ENCODE results near the gene PITPNC1. TPM values are rescaled to one million over a fixed set of nuclear protein-coding genes. Genes with fewer than 3 reads are reported as not detected.

PITPNC1 gene
- total RNA-seq, 1 donor from 2014 or later = 39.7 TPM

DNA sequence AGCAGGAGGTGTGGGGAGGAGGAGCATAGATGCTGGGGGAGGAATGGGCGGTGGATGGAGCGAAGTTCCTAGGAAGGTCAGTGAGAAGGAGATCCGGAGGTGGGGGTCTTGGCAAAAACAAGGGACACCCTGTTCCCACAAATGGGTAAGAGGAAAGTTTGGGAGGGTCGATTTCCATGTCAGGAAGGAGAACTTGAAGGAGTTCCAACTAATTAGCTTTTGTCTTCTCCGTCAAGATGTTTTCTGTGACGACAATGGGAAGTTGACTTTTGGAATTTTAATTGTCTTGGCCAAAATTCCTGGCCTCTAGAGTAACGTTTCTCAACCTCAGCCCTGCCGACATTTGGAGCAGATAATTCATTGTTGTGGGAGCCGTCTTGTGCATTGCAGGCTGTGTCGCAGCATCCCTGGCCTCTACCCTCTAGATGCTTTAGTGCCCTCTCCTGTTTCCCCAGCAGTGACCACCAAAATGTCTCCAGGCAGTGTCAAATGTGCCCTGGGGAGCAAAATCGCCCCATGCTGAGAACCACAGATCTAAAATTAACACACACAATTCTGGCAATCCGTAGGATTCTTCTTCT, 97.1 kb downstream of the PITPNC1 start:
- Mint-ChIP-seq H3K36me3 (ENCODE audit: low read depth, unreplicated experiment) (no peaks in the 10 kb centered on the region), H3K27me3 (ENCODE audit: unreplicated experiment) (peaks cover 5% of the 10 kb centered on the region), H3K9me3 (ENCODE audit: unreplicated experiment) (no peaks in the 10 kb centered on the region), H3K27ac (ENCODE audit: unreplicated experiment) (peak overlapping the region; percentile 81), H3K4me3 (ENCODE audit: unreplicated experiment) (no peak overlapping the region), H3K4me1 (ENCODE audit: unreplicated experiment) (peaks cover 43% of the 10 kb centered on the region)
- TF ChIP-seq, protein P1, sequence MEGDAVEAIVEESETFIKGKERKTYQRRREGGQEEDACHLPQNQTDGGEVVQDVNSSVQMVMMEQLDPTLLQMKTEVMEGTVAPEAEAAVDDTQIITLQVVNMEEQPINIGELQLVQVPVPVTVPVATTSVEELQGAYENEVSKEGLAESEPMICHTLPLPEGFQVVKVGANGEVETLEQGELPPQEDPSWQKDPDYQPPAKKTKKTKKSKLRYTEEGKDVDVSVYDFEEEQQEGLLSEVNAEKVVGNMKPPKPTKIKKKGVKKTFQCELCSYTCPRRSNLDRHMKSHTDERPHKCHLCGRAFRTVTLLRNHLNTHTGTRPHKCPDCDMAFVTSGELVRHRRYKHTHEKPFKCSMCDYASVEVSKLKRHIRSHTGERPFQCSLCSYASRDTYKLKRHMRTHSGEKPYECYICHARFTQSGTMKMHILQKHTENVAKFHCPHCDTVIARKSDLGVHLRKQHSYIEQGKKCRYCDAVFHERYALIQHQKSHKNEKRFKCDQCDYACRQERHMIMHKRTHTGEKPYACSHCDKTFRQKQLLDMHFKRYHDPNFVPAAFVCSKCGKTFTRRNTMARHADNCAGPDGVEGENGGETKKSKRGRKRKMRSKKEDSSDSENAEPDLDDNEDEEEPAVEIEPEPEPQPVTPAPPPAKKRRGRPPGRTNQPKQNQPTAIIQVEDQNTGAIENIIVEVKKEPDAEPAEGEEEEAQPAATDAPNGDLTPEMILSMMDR (IDR thresholded peaks at IDR 0.05; ENCODE audit: unreplicated experiment) = no peak
- no peak for DNase-seq (ENCODE audit: low spot score)

DNA sequence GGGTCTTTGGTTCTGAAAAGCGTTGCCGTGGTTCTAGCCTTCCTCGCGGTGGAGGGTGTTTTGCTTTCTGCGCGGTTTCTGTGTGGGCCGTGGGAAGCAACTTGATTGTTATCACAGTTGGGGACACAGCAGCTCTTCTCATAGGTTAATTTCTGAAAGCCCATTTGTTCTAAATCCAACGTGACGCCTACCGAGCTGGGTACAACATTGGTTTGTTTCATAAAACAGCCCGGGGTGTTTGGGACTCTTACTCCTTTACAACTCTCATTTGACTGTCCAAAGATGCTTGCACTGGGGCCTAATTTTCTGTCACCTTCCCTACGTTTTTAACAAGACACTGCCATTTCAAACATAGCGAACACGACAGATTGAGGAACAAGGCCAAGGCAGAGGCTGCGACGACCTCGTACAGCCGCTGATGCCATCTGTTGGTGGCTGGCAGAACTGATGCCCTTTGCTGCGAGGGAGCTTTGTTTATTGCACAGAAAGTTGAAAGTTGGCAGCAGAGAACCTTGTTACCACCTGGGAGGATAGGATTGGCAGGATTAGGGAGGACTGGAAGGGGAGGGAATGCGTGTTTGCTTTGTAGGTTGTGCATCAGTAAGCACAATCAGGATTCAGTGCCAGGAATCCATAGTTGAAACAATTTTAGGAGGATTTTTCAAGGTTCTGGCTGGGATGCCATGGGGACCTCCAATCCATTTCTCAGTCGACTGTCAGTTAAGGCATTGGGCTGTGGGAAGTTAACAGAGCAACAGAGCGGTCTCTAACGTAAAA, 98.3 kb downstream of the PITPNC1 start:
- Mint-ChIP-seq H3K9me3 (ENCODE audit: unreplicated experiment) (no peaks in the 10 kb centered on the region), H3K27me3 (ENCODE audit: unreplicated experiment) (peaks cover 3% of the 10 kb centered on the region), H3K36me3 (ENCODE audit: low read depth, unreplicated experiment) (no peaks in the 10 kb centered on the region), H3K27ac (ENCODE audit: unreplicated experiment) (peak overlapping the region; percentile 66), H3K4me1 (ENCODE audit: unreplicated experiment) (peaks cover 46% of the 10 kb centered on the region), H3K4me3 (ENCODE audit: unreplicated experiment) (no peak overlapping the region)
- TF ChIP-seq, protein P1 (IDR thresholded peaks at IDR 0.05; ENCODE audit: unreplicated experiment) = peak; percentile 71
- peak; percentile 74 for DNase-seq (ENCODE audit: low spot score)

DNA sequence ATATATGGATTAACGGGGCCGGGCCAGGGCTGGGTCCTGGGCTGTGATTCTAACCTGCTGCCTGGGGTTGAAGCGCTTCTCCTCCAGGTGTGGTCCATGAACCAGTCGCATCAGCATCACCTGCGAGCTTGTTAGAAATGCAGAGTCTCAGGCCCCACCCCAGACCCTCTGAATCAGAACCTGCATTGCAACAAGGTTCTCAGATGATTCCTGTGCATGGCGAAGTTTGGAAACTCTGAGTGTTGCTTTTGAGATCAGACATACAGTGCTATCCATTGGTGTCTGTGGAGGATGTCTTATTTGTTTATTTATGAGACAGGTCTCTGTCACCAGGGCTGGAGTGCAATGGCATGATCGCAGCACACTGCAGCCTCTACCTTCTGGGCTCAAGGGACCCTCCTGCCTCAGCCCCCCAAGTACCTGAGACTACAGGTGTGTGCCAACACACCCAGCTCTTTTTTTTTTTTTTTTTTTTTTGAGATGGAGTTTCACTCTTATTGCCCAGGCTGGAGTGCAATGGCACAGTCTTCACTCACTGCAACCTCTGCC, 99.8 kb downstream of the PITPNC1 start:
- H3K4me1 Mint-ChIP-seq (ENCODE audit: unreplicated experiment) = peaks cover 46% of the 10 kb centered on the region
- no peak overlapping the region for H3K27ac Mint-ChIP-seq (ENCODE audit: unreplicated experiment)
- H3K27me3 Mint-ChIP-seq (ENCODE audit: unreplicated experiment) = peaks cover 3% of the 10 kb centered on the region
- H3K4me3 Mint-ChIP-seq (ENCODE audit: unreplicated experiment) = no peak overlapping the region
- no peak for DNase-seq (ENCODE audit: low spot score)
- no peaks in the 10 kb centered on the region for H3K9me3 Mint-ChIP-seq (ENCODE audit: unreplicated experiment)
- TF ChIP-seq, protein P1 (IDR thresholded peaks at IDR 0.05; ENCODE audit: unreplicated experiment) = no peak
- H3K36me3 Mint-ChIP-seq (ENCODE audit: low read depth, unreplicated experiment) = no peaks in the 10 kb centered on the region

DNA sequence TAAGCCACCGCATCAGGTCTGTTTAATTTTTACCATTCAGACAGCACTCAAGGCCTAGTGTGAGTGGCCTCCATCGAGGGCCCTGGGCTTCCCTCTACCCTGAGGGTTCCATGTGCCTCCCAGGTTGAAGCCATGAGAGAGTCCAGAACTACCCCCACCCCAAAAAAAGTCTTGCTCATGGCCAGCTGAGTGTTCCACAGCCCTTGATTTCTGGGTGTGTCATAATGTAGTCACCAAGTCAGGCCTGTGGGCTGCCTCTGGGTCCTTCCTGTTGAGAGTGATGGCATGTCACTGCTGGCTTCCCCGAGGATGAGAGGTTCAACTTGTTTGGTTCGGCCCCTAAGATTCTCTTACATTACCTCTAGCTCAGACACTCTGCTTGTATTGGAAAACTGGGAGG, 100.6 kb downstream of the PITPNC1 start:
- no peak for DNase-seq (ENCODE audit: low spot score)
- Mint-ChIP-seq H3K27ac (ENCODE audit: unreplicated experiment) (no peak overlapping the region), H3K4me3 (ENCODE audit: unreplicated experiment) (no peak overlapping the region), H3K27me3 (ENCODE audit: unreplicated experiment) (peaks cover 3% of the 10 kb centered on the region), H3K9me3 (ENCODE audit: unreplicated experiment) (no peaks in the 10 kb centered on the region), H3K4me1 (ENCODE audit: unreplicated experiment) (peaks cover 46% of the 10 kb centered on the region), H3K36me3 (ENCODE audit: low read depth, unreplicated experiment) (no peaks in the 10 kb centered on the region)
- TF ChIP-seq, protein P1 (IDR thresholded peaks at IDR 0.05; ENCODE audit: unreplicated experiment) = no peak
